Activated naive CD4-positive, alpha-beta T cell treated with anti-CD3 and anti-CD28 coated beads, Interleukin-2, amount 50 U/mL, for 24 hours (primary cell): Measurements from ENCODE around the gene SRGAP2B.
"Not testable (repeated sequence)": the region's sequence is repeated elsewhere in the genome, so short reads cannot be mapped to it uniquely, and the experiment has no call there.

Experiments used
- H3K27ac Mint-ChIP-seq: one replicate; pipeline ENCODE4 v1.8.0; 2021; ENCODE audit warnings: mild to moderate bottlenecking, mixed read lengths
- H3K27me3 Mint-ChIP-seq: one replicate; pipeline ENCODE4 v1.8.0; 2021; ENCODE audit warnings: mixed read lengths
- H3K36me3 Mint-ChIP-seq: one replicate; pipeline ENCODE4 v1.8.0; 2021; ENCODE audit warnings: mixed read lengths
- H3K4me1 Mint-ChIP-seq: one replicate; pipeline ENCODE4 v1.8.0; 2021; ENCODE audit warnings: mixed read lengths
- H3K4me3 Mint-ChIP-seq: one replicate; pipeline ENCODE4 v1.8.0; 2021; ENCODE audit warnings: mild to moderate bottlenecking, mixed read lengths
- H3K9me3 Mint-ChIP-seq: one replicate; pipeline ENCODE4 v1.8.0; 2021; ENCODE audit warnings: mixed read lengths

SRGAP2B gene

DNA sequence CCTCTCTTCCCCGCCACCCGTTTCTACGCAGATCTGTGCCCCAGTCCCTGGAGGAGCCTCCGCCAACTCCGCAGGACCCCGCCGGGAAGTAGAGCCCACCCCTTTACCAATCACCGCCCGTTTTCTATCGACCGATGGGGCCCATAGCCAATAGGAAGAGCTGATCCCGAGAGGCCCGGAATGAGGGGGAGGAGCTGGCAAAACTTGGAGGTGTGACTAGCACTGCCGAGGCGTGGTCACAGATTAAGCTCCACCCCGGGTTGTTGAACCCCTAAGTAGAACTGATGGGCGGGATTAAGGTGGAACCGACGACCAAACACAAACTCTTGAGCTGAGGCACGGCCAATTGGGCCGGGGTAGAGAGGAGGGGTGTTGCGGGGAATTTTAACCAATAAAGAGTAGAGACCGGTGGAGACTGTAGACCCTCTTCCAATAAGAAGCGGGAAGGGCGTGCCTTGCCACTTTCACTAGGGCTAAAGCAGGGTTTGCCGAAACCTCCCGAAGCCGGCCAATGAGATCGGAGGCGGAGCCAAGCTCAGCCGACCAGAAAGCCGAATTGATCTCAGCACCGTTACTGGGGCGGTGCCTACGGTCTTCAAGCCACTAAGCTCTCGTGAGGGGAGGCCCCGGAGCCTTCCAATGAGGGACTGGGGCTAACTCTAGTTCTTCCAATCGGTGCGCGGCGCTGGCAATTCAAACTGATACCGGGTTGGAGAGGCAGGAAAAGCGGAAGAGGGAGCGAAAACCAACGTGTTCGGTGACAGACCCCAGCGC lies at the start of gene SRGAP2B, which contains the start of gene FAM72D:
SRGAP2B (minus strand) TSS at position 45 of the 774 bp plus-strand sequence. CDS start 2,427 bp downstream, outside the sequence.
FAM72D (plus strand) TSS at position 691 of the 774 bp plus-strand sequence. CDS start 874 bp downstream, outside the sequence.
- H3K27ac Mint-ChIP-seq, H3K4me1 Mint-ChIP-seq, H3K27me3 Mint-ChIP-seq, H3K36me3 Mint-ChIP-seq, H3K9me3 Mint-ChIP-seq, H3K4me3 Mint-ChIP-seq: not testable (repeated sequence)

DNA sequence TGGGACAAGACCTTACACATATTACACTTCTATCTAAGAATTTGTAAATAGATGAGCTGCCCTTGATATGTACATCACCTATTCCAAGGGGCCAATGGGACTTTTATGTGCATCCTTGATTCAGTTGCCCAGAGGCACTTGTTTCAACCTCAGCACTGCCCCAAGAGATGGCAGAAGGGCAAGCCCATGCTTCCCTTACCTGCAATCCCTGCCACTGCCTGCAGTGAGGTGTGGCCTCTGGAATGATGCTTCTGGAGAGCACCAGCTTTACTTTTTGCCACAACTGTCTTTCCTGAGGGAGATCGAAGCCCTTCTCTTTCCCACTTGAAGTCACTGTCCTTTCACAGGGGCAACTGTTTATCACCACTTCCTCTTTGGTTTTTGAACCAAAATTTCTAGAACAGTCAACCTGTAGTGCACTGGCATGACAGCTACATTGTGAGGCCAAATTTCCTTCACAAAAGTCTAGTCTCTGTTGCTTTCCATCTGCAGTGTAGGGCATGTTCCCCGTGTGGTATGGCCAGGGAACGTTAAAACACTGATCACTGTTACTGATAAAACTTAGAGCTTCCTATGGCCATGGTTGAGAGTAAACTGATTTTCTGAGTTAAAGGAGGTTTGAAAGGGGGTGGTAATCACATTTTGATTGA lies 49.3 kb upstream of the SRGAP2B start:
- H3K36me3 Mint-ChIP-seq, H3K4me1 Mint-ChIP-seq, H3K9me3 Mint-ChIP-seq, H3K4me3 Mint-ChIP-seq, H3K27me3 Mint-ChIP-seq, H3K27ac Mint-ChIP-seq: not testable (repeated sequence)

DNA sequence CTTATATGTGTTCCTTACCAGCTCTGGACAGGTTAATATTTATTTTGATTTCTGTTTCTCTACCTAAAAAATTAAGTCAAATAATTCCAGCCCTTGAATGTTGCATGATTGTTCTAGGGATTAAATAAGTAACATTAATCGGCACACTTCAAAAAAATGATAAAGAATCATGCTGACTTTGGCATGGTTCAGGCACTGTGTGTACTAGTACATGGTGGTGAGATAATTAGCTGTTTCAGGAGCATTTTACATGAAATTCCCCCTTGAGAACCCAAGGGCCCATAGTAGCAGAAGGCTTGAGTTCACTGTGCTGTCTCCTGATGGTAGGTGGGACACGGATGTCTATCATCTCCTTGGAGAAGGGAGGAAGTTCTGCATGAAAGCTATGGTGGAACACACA lies 45.4 kb upstream of the SRGAP2B start:
- H3K4me1 Mint-ChIP-seq, H3K27me3 Mint-ChIP-seq, H3K36me3 Mint-ChIP-seq, H3K27ac Mint-ChIP-seq, H3K9me3 Mint-ChIP-seq, H3K4me3 Mint-ChIP-seq: not testable (repeated sequence)

DNA sequence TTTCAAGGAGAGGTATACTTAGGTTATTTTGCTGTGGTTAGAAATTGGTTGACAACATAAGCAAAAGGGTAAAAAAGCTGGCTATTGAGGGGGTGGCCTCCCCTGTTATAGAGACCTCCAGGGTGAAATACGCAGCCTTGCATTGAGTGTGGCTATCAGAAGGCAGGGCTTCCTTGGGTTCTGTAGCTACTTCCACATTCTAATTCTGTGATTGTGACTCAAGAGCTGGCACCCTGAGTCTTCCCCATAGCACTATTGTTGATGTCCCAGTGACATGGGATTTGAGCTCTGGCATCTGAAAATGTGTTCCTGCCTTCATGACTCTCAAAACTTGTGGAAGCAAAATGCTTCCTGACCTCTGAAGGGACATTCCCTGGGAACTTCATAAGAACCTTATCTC lies 39.3 kb upstream of the SRGAP2B start:
- H3K36me3 Mint-ChIP-seq, H3K9me3 Mint-ChIP-seq, H3K4me3 Mint-ChIP-seq, H3K27ac Mint-ChIP-seq, H3K27me3 Mint-ChIP-seq, H3K4me1 Mint-ChIP-seq: not testable (repeated sequence)

DNA sequence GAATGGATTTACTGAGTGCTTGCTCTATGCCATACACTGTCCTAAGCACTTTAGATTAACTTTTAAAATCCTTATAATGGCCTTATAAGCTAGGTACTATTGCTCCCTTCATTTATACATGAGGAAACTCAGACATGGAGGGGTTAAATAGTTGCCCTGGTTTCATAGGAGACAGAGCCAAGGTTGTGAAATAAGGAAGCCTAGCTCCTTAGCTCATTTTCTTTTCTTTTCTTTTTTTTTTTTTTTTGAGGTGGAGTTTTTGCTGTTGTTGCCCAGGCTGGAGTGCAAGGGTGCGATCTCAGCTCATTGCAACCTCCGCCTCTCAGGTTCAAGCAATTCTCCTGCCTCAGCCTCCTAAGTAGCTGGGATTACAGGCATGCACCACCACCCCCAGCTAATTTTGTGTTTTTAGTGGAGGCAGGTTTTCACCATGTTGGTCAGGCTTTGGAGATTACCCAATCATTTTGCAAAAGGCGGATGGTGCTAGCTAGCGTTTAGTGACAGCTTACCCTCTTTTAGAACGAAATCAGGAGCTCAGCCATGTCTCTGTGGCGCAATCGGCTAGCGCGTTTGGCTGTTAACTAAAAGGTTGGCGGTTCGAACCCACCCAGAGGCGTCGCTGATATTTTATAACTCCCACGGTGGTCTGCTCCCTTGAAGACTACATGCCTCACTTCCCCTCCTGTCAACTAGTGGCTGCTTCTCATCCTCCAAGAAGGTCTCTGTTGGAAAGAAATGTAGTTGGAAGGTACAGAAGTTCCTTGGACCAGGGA lies 33.8 kb upstream of the SRGAP2B start:
- not testable (repeated sequence) for H3K27ac Mint-ChIP-seq, H3K36me3 Mint-ChIP-seq, H3K9me3 Mint-ChIP-seq, H3K27me3 Mint-ChIP-seq, H3K4me1 Mint-ChIP-seq, H3K4me3 Mint-ChIP-seq

DNA sequence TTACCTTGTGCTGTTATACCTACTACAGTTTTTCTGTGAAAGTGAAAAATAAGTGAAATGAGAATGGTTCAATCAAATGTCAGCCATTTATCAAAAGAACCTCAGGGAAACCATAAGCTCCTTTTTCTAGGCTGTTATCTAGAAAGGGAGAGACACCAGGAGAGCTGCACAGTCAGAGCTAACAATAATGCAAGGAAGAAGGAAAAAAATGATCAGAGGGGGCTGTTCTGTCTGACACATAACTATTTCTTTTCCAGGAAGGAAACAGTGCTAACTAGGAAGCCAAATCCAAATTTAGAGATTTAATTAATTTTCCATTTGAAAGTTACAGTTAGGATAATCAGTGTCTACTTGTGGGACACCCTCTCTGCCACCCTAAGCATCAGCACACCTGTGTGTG lies 32.0 kb upstream of the SRGAP2B start:
- H3K27ac Mint-ChIP-seq, H3K4me1 Mint-ChIP-seq, H3K9me3 Mint-ChIP-seq, H3K27me3 Mint-ChIP-seq, H3K36me3 Mint-ChIP-seq, H3K4me3 Mint-ChIP-seq: not testable (repeated sequence)

DNA sequence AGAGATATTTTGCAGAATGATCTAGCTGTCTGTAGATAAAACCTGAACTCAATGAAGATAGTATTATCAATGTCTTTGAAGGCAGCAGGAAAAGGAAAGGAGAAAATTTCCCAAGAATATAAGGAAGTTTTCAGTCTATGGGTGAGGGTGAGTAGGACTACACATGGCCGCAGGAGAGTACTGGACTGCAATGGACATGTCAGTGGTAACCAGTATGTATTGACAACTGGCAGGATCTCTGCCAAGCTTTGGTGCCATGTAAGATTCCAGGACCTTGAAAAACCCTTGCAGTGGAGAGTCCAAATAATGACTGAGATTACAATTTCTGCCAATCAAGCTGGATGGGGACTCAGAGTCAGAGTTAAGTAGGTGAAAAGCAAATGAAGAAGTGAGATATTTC lies 30.0 kb upstream of the SRGAP2B start:
- H3K27ac Mint-ChIP-seq, H3K27me3 Mint-ChIP-seq, H3K4me1 Mint-ChIP-seq, H3K4me3 Mint-ChIP-seq, H3K36me3 Mint-ChIP-seq, H3K9me3 Mint-ChIP-seq: not testable (repeated sequence)

DNA sequence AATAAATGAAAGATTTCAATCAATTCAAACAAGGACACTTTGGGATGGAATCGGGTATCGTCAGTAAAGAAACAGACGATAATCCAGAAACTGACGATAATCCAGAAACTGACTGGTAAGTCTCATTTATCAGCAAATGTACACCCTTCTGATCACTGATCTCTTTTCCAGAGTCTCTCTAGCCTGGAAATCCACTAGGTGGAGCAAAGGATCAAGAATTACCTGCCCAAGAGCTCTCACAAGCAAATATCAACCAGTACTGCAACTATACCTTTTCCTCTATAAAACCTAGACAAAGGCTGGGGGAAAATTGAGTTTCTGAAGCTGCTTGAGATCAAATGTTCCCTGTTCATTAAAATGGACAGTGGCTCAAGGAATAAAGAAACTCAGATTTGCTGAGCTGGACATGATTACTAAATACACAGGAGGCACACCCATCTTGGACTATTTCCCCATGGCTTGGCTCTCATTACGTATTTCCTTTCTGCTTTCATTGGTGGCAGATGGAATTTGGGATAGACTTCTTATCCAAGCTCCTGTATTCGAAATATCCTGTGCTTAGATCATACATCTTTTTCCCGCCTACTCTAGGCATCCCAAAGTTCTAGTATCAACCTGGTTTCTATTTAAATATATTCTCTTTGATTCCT lies 29.0 kb upstream of the SRGAP2B start:
- not testable (repeated sequence) for H3K36me3 Mint-ChIP-seq

DNA sequence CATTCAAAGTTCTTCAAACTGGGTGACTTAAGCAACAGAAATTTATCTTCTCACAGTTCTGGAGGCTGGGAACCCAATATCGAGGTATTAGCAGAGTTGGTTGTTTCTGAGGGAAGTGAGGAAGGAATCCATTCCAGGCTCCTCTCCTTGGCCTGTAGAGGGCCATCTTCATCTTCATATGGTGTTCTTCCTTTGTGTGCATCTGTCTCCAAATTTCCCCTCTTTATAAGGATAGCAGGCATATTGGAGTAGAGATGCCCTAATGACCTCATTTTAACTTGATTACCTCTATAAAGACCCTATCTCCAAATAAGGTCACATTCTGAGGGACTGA lies 27.9 kb upstream of the SRGAP2B start:
- H3K4me3 Mint-ChIP-seq, H3K27ac Mint-ChIP-seq, H3K4me1 Mint-ChIP-seq, H3K36me3 Mint-ChIP-seq, H3K9me3 Mint-ChIP-seq, H3K27me3 Mint-ChIP-seq: not testable (repeated sequence)

More for the DNA sequence above, 29.0 kb upstream of the SRGAP2B start:
- H3K4me1 Mint-ChIP-seq, H3K27me3 Mint-ChIP-seq, H3K4me3 Mint-ChIP-seq, H3K27ac Mint-ChIP-seq, H3K9me3 Mint-ChIP-seq: not testable (repeated sequence)

DNA sequence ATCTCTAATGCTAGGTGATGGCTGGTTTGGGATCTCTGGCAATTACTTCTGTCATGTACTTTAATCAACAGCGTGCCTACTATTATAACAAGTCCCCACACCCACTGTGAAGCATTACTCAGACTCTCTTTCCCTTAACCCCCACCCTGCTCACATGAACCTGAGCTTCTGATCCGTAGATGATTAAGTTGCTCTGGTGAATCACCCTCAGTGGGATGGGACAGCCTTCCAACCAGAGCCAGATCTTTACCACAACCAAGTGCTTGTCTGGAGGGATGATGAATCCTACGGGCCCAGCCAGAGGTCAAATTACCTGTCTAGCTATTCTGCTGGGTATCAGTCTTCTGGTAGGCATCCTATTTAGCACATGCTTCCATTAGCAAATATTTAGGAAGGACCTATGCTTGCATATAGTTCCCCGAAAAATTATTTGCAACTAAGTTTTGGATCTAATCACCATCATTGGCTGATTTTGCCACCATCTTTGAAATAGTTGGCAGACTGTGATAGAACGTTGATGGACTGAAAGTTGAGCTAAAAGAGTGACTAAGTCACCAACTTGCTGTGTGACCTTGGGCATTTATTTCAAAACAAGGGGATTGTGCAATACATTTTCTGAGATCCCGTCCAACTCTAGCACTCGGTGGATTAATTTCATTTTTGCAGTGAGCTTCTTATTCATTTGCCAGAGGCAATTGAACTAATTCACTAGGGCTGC lies 27.4 kb upstream of the SRGAP2B start:
- not testable (repeated sequence) for H3K27ac Mint-ChIP-seq, H3K4me3 Mint-ChIP-seq, H3K4me1 Mint-ChIP-seq, H3K27me3 Mint-ChIP-seq, H3K9me3 Mint-ChIP-seq, H3K36me3 Mint-ChIP-seq

DNA sequence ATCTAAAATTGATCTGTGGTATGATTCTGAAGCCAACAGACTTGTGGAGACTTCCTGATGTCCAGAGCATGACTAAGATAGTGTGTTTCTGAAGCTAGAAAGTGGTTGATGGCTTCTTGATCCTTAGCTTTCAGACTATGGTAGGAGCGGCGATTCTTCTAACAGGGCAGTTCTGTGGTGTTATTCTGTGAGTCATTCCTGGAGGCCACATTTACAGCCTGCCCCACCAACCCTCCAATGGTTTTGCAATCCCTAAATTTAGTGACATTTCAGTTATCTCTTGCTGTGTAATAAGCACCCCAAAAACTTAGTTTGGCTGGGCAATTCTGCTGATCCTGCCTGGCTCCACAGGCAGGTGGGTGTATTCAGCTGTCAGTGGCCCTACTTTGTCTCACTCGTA lies 24.7 kb upstream of the SRGAP2B start:
- H3K9me3 Mint-ChIP-seq, H3K27ac Mint-ChIP-seq, H3K4me3 Mint-ChIP-seq, H3K4me1 Mint-ChIP-seq, H3K27me3 Mint-ChIP-seq, H3K36me3 Mint-ChIP-seq: not testable (repeated sequence)

DNA sequence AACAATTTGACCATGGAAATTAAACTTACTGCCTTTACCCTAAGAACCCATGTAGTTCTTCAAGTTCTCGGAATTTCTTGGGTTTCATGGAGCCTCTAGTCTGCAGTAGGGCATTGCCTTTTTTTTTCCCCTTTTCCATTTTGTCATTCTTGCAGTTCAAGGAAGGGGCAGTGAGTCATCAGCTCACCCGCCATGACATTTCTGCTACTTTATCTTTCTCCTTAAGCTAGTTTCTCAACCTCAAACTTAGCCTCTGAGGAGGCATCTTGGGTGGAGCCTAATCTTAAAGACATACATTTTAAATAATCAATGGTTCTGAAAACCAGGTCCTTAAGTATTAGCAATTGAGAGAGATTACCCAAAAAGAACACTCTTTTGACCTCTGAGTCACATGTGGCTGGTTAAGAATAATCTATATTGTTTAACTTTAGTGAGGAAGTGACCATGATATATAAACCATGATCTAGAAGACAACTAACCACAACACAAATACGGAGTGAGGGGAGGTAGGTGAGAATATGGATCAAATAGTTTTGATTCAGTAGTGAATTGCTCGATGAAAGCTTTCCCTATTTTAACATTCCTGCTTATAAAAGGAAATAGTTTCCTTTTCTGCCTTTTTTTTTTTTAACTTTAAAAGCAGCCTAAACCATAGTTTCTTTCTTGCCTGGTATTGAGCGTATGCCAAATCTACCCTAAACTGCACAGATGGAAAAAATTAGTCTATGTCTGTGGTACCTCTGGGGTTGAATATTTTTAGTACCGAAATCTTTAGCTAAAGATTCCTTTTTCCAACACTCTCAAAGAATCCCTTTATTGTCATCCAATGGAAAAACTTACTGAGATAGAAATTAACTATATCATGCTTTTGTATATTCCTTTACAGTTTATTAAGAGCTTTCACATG lies 20.7 kb upstream of the SRGAP2B start:
- not testable (repeated sequence) for H3K27me3 Mint-ChIP-seq, H3K9me3 Mint-ChIP-seq, H3K27ac Mint-ChIP-seq, H3K36me3 Mint-ChIP-seq, H3K4me3 Mint-ChIP-seq, H3K4me1 Mint-ChIP-seq

DNA sequence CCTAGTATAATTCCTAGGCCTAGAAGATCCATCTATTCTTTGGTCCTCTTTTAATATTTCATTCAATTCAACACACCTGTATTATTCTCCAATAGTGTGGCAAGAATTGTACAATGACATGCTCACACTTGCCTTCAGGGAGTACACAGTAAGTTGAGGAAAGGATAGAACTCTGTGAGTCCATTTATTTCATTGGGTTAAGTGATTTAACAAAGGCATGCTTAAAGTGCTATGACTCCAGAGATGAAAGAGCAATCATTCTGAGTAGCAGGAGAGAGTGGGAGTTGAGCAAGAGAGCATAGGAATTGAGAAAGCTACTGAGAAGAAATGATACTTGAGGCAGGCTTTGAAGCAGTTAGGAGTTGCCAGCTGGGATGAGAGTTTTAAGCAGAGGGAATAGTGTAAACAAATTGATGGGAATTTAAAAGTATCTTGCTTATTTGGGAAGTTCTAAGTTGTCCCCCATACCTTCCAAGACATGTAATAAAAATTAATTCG lies 19.5 kb upstream of the SRGAP2B start:
- not testable (repeated sequence) for H3K27me3 Mint-ChIP-seq, H3K27ac Mint-ChIP-seq, H3K4me3 Mint-ChIP-seq, H3K9me3 Mint-ChIP-seq, H3K4me1 Mint-ChIP-seq, H3K36me3 Mint-ChIP-seq

DNA sequence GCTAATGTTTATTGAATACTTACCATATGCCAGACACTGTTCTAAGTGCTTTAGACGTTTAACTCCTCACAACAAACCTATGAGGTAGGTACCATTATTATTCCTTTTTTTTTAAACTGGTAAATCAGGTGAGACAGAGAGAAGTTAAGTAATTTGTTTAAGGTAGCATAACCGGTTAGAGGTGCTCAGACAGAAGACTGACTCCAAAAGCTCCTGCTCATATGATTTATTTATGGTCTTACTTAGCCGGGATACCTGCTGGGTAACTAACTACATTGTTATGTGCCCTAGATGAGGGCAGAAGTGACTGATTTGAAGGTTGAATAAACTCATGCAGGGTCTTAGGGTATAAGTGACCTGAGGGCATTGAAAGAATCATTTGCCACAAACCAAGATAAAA lies 17.6 kb upstream of the SRGAP2B start:
- H3K27me3 Mint-ChIP-seq, H3K27ac Mint-ChIP-seq, H3K9me3 Mint-ChIP-seq, H3K4me1 Mint-ChIP-seq, H3K36me3 Mint-ChIP-seq, H3K4me3 Mint-ChIP-seq: not testable (repeated sequence)

DNA sequence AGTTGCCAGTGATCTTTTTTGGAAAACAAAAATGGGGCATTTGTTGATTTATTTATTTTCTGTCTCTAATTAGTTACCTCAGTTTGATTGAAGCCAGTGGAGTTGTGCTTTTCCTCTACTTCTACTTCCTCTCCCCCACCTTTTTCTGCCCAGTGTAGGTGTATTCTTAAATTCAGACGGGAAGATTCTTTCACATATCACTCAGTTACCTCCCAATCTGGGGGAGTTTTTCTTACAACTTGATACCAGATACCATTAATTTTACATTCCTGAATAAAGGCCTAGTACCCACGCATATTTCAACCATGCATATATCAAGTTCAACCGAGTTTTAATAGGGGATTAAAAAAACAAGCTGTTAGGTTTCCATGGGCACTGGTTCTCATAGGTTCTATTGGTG lies 16.5 kb upstream of the SRGAP2B start:
- H3K36me3 Mint-ChIP-seq, H3K9me3 Mint-ChIP-seq, H3K4me1 Mint-ChIP-seq, H3K4me3 Mint-ChIP-seq, H3K27ac Mint-ChIP-seq, H3K27me3 Mint-ChIP-seq: not testable (repeated sequence)
